CD4-positive, alpha-beta T cell (primary cell): Measurements from ENCODE around the gene SMYD3. TPM values are rescaled to one million over a fixed set of nuclear protein-coding genes. Genes with fewer than 3 reads are reported as not detected.

Source experiments
- ATAC-seq: fragments of 200-7000 bp; cut with Tn5 transposase; one replicate; pipeline ENCODE4 v1.10.0; 2022; ENCODE audit warnings: mild to moderate bottlenecking; ENCODE audit not compliant: poor library complexity
- CTCF ChIA-PET: fragments of 350-600 bp; sonication (Branson Sonifier 250); formaldehyde crosslinking; loops from one replicate; lab custom pipeline; 2021; ENCODE audit warnings: antibody characterized with exemption, inconsistent platforms; lab: Charles Lee
- POLR2A ChIA-PET: fragments of 350-600 bp; sonication (Branson Sonifier 250); formaldehyde crosslinking; loops from one replicate; lab custom pipeline; 2021; ENCODE audit warnings: antibody characterized with exemption, inconsistent platforms; lab: Charles Lee
- DNase-seq, 14 experiments: peaks; one replicate each; pipeline ENCODE4 v3.0.0-alpha.2; 2013 to 2020; ENCODE audit warnings: mixed read lengths in 2 of 14
- H3K27ac ChIP-seq, 2 donors: one replicate each; pipeline versions ENCODE4 v1.5.1 to v1.7.0; 2013; ENCODE audit warnings: low read length in 2 of 2, low read depth in 1 of 2, mild to moderate bottlenecking in 1 of 2
- H3K27me3 ChIP-seq, 2 experiments: 1 replicate in 1 of 2; 2 replicates in 1 of 2; pipeline versions ENCODE4 v1.6.1 to v1.7.0; 2013; ENCODE audit warnings: low read length in 2 of 2, control low read depth in 1 of 2, mild to moderate bottlenecking in 1 of 2, moderate library complexity in 1 of 2; ENCODE audit not compliant: insufficient read depth in 2 of 2, control insufficient read depth in 1 of 2
- H3K36me3 ChIP-seq: one replicate; pipeline ENCODE4 v1.6.1; 2013; ENCODE audit warnings: low read length, control low read depth; ENCODE audit not compliant: insufficient read depth
- H3K4me1 ChIP-seq: one replicate; pipeline ENCODE4 v1.6.1; 2013; ENCODE audit warnings: low read length, control low read depth; ENCODE audit not compliant: insufficient read depth
- H3K4me3 ChIP-seq: one replicate; pipeline ENCODE4 v1.5.1; 2013; ENCODE audit warnings: mild to moderate bottlenecking, low read length, moderate library complexity
- H3K9me3 ChIP-seq, 2 experiments: 1 replicate in 1 of 2; 2 replicates in 1 of 2; pipeline versions ENCODE4 v1.6.1 to v1.7.0; 2013; ENCODE audit warnings: low read length in 2 of 2, mild to moderate bottlenecking in 2 of 2, control low read depth in 1 of 2, moderate library complexity in 1 of 2; ENCODE audit not compliant: control insufficient read depth in 1 of 2, insufficient read depth in 1 of 2
- H3K27ac Mint-ChIP-seq: one replicate; pipeline ENCODE4 v1.8.0; 2020; ENCODE audit warnings: mixed read lengths
- H3K27me3 Mint-ChIP-seq: one replicate; pipeline ENCODE4 v1.8.0; 2021; ENCODE audit warnings: mixed read lengths
- H3K36me3 Mint-ChIP-seq: one replicate; pipeline ENCODE4 v1.8.0; 2021; ENCODE audit warnings: low read depth, mixed read lengths
- H3K4me1 Mint-ChIP-seq: one replicate; pipeline ENCODE4 v1.8.0; 2021; ENCODE audit warnings: low read depth, mixed read lengths
- H3K4me3 Mint-ChIP-seq: one replicate; pipeline ENCODE4 v1.8.0; 2020; ENCODE audit warnings: mild to moderate bottlenecking, mixed read lengths
- H3K9me3 Mint-ChIP-seq: one replicate; pipeline ENCODE4 v1.8.0; 2020; ENCODE audit warnings: mixed read lengths
- CTCF ChIP-seq: fragments of 200-600 bp; IDR thresholded peaks from one replicate; pipeline ENCODE4 v1.8.0; 2022; ENCODE audit warnings: antibody characterized with exemption, mild to moderate bottlenecking
- intact Hi-C, 2 experiments: fragments of 100-400 bp; cut with DNase I in 1 of 2; cut with micrococcal nuclease in 1 of 2; formaldehyde crosslinking; loops; one replicate each; pipeline versions ENCODE4 v1.15.1 to v1.9.0; 2023 to 2025; cut with DNase I, micrococcal nuclease
- total RNA-seq, 174 experiments: library from RNA in 2 of 174; stranded (reverse) in 2 of 174; gene quantifications; one replicate each; pipeline ENCODE4 v1.2.3 and lab custom pipeline; 2021 to 2026

Gene SMYD3
- total RNA-seq, 2 experiments from 2014 or later: 18.8 to 19.6 TPM

GRCh38 chr1:246039584-246039983 is 467.5 kb downstream of the SMYD3 start:
- DNase-seq (no peak), ATAC-seq (no peak)
- H3K36me3 ChIP-seq: no peaks in the 10 kb centered on the region
- no peak overlapping the region for H3K4me3 Mint-ChIP-seq
- ChIA-PET POLR2A (no interaction called here), CTCF (no interaction called here)
- H3K27ac ChIP-seq: no peak overlapping the region
- H3K27me3 ChIP-seq: no peaks in the 10 kb centered on the region
- no peak overlapping the region for H3K27ac Mint-ChIP-seq
- no peak overlapping the region for H3K4me3 ChIP-seq
- H3K9me3 Mint-ChIP-seq: no peaks in the 10 kb centered on the region
- no peaks in the 10 kb centered on the region for H3K4me1 ChIP-seq
- no peak for TF ChIP-seq CTCF
- no peaks in the 10 kb centered on the region for H3K4me1 Mint-ChIP-seq
- H3K36me3 Mint-ChIP-seq: no peaks in the 10 kb centered on the region
- no peaks in the 10 kb centered on the region for H3K9me3 ChIP-seq
- H3K27me3 Mint-ChIP-seq: no peaks in the 10 kb centered on the region
- intact Hi-C loops: no loop called here

- no peak overlapping the region for H3K27ac Mint-ChIP-seq
- intact Hi-C loops: no loop called here
- ChIA-PET POLR2A (no interaction called here), CTCF (no interaction called here)
- H3K4me3 Mint-ChIP-seq: no peak overlapping the region
- H3K36me3 Mint-ChIP-seq: no peaks in the 10 kb centered on the region
- no peaks in the 10 kb centered on the region for H3K9me3 Mint-ChIP-seq
- no peaks in the 10 kb centered on the region for H3K27me3 Mint-ChIP-seq
- DNase-seq (no peak), ATAC-seq (no peak)
- Histone ChIP-seq H3K4me1 (no peaks in the 10 kb centered on the region), H3K27me3 (no peaks in the 10 kb centered on the region), H3K9me3 (no peaks in the 10 kb centered on the region), H3K36me3 (no peaks in the 10 kb centered on the region), H3K27ac (no peak overlapping the region), H3K4me3 (no peak overlapping the region)
- no peaks in the 10 kb centered on the region for H3K4me1 Mint-ChIP-seq
- TF ChIP-seq CTCF: no peak
These were observed 469.2 kb downstream of the SMYD3 start for GRCh38 chr1:246037832-246038231.

- no peak for ATAC-seq
- POLR2A ChIA-PET: no interaction called here
- no peak for DNase-seq
- CTCF ChIA-PET: no interaction called here
- Mint-ChIP-seq H3K36me3 (no peaks in the 10 kb centered on the region), H3K4me3 (no peak overlapping the region), H3K4me1 (no peaks in the 10 kb centered on the region), H3K27ac (no peak overlapping the region), H3K27me3 (no peaks in the 10 kb centered on the region), H3K9me3 (no peaks in the 10 kb centered on the region)
- Histone ChIP-seq H3K27me3 (no peaks in the 10 kb centered on the region), H3K27ac (no peak overlapping the region), H3K9me3 (peaks cover 0 to 5% of the 10 kb centered on the region in 2 experiments), H3K36me3 (no peaks in the 10 kb centered on the region), H3K4me1 (no peaks in the 10 kb centered on the region), H3K4me3 (no peak overlapping the region)
- TF ChIP-seq CTCF: no peak
- intact Hi-C loops: no loop called here
These were observed 470.9 kb downstream of the SMYD3 start for GRCh38 chr1:246036175-246036574.
